ENCODE measurements around the gene DNLZ.

DNLZ gene

DNA sequence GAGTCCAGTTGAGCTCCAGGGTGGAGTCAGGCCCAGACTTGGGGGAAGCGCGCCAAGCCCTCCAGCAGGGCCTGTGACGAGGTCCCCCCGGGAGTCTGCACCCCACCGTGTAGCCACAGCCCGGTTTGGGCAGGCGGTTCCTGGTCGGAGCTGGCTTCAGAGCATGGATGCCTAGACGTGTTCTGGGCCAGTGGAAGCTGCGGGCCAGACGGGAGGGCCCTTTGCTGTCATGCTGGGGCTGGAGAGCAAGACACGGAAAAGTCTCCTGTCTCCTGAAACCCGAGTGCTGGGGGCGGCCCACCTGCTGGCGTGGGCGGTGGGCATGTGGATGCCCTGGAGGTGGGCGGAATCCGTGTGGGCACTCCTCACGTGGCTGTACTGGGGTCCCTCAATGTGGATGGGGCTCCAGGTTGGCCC lies 34.3 kb downstream of the DNLZ start:
- Histone ChIP-seq H3K4me3 (ENCODE audit: low read depth, low read length) (peak overlapping the region; percentile 97), H3K27ac (ENCODE audit: low read depth, low read length) (0 out of 2 replicates have a peak overlapping the region, but pooled peaks have one; percentile 1), H2AFZ (ENCODE audit: low read length, unreplicated experiment) (no peak overlapping the region), H3K79me2 (ENCODE audit: control insufficient read depth, insufficient read depth, low read length, unreplicated experiment) (peaks cover 46% of the 10 kb centered on the region), H3K4me1 (ENCODE audit: control insufficient read depth, insufficient read depth, low read length, unreplicated experiment) (peaks cover 27% of the 10 kb centered on the region), H3K36me3 (ENCODE audit: insufficient read depth, low read length) (no peaks in the 10 kb centered on the region), H3K27me3 (ENCODE audit: insufficient read depth, low read length) (no peaks in the 10 kb centered on the region)

DNA sequence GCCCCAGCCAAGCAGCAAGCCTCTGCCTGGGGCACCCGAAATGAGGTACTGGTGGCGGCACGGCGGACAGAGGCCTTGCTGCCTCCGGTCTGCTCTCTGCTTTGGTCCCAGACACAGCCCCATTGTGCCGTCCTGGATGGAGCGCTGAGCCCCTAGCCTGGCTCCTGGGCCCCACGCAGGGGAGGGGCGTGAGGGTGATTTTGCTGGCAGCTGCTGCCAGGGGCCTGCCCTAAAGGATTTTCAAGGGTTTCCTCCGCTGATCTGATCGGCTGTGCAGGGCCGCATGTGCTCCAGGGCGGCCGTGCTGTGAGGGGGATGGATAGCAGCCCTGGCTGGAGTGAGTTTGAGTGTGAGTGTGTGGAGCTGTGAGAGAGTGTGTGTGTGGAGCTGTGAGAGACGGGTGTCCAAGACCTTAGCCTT lies 34.9 kb downstream of the DNLZ start:
- Histone ChIP-seq H3K4me3 (ENCODE audit: low read depth, low read length) (peak overlapping the region; percentile 97), H2AFZ (ENCODE audit: low read length, unreplicated experiment) (no peak overlapping the region), H3K4me1 (ENCODE audit: control insufficient read depth, insufficient read depth, low read length, unreplicated experiment) (peaks cover 27% of the 10 kb centered on the region), H3K79me2 (ENCODE audit: control insufficient read depth, insufficient read depth, low read length, unreplicated experiment) (peaks cover 46% of the 10 kb centered on the region), H3K36me3 (ENCODE audit: insufficient read depth, low read length) (no peaks in the 10 kb centered on the region), H3K27ac (ENCODE audit: low read depth, low read length) (0 out of 2 replicates have a peak overlapping the region, but pooled peaks have one; percentile 1), H3K27me3 (ENCODE audit: insufficient read depth, low read length) (no peaks in the 10 kb centered on the region)

DNA sequence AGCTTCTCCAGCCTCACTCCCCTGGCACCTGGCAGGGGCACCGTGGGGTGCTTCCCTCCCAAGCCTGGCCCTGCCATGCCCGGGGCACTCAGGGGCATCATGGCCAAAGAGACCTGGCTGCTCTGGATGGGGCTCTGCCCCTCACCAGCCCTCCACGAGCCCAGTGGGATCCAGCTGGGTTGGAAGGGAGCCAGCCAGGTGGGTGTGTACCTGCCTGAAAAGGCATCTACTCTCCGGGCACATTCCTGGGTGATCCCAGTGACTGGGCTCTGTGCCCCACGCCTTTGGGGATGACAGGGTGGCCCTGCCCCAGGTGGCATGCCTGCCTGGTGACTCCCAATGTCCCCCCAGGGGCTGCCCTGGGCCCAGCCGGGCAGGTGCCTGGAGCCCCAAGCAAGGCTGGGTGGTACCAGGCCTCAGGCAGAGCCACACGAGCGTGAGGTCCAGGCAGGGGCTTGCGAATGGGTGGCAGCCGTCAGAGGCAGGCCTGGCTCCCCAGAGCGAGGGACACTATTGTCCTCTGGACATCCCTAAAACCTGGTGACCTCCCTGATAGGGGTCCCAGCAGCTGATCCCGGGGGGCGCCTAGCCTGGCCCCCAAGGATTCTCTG lies 35.4 kb downstream of the DNLZ start:
- Histone ChIP-seq H3K27me3 (ENCODE audit: insufficient read depth, low read length) (no peaks in the 10 kb centered on the region), H3K4me1 (ENCODE audit: control insufficient read depth, insufficient read depth, low read length, unreplicated experiment) (peaks cover 27% of the 10 kb centered on the region), H2AFZ (ENCODE audit: low read length, unreplicated experiment) (no peak overlapping the region), H3K4me3 (ENCODE audit: low read depth, low read length) (peak overlapping the region; percentile 97), H3K36me3 (ENCODE audit: insufficient read depth, low read length) (no peaks in the 10 kb centered on the region), H3K79me2 (ENCODE audit: control insufficient read depth, insufficient read depth, low read length, unreplicated experiment) (peaks cover 46% of the 10 kb centered on the region), H3K27ac (ENCODE audit: low read depth, low read length) (0 out of 2 replicates have a peak overlapping the region, but pooled peaks have one; percentile 1)

DNA sequence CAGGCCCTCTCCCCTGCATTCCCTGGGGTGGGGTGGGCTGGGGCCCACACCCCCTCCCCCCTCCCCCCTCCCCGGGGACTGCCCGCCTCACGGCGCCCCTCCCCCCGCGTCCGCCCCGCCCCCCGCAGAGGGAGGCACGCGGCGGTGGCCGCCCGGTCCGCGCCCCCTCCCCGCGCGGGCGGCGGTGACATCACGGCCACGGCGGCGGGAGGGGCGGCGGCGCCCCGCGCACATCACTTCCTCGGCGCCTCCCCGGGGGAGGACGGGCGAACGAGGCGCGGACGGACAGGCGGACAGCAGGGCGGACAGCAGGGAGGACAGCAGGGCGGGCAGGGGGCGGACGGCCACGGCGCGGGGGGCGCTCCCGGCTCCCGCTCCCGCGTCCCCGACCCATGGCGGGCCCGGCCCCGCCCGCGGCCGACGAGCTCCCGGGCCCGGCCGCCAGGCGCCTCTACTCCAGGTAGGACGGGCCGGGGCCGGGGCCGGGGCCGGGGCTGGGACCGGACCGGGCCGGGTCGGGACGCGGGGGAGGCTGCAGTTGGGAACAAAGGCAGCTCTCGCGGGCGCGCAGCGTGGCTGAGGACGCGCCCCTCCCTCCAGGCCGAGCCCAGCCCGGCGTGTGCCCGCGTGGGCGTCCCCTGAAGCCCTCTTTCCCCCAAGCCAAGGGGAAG lies 36.1 kb downstream of the DNLZ start, which contains the start of gene GPSM1:
Gene GPSM1 (plus strand): TSS at position 236 of the 671 bp plus-strand sequence. CDS start 157 bp downstream, at position 393.
- Histone ChIP-seq H3K27me3 (ENCODE audit: insufficient read depth, low read length) (no peaks in the 10 kb centered on the region), H3K36me3 (ENCODE audit: insufficient read depth, low read length) (no peaks in the 10 kb centered on the region), H3K79me2 (ENCODE audit: control insufficient read depth, insufficient read depth, low read length, unreplicated experiment) (peaks cover 45% of the 10 kb centered on the region), H3K27ac (ENCODE audit: low read depth, low read length) (peak within 1 kb of the TSS; percentile 45), H2AFZ (ENCODE audit: low read length, unreplicated experiment) (peak within 1 kb of the TSS; percentile 75), H3K4me3 (ENCODE audit: low read depth, low read length) (peak within 1 kb of the TSS; percentile 97), H3K4me1 (ENCODE audit: control insufficient read depth, insufficient read depth, low read length, unreplicated experiment) (peaks cover 27% of the 10 kb centered on the region)

DNA sequence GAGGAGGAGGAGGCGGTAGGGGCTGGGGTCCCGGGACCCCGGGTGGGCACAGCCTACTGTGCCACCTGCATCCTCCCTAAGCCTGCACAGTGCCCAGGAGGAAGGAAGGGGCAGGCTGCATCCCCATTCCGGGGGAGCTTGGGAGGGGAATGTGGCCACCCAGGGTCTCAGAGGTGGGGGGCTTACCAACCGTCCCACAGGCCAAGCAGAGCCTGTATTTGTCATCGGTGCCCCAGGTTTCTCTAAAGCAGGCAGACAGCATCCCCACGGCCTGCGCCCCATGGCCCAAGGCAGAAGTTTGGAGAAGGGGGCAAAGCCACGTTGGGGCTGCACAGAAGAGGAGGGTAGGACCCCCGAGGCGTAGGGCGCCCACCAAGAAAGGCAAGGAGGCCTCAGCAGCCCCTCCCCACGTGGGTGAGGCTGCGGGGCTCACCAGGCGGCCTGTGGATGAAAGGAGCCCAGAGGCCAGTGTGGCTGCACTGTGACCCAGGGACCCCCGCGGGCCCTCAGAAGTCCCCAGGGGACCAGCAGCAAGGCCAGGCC lies 36.7 kb downstream of the DNLZ start:
- Histone ChIP-seq H3K79me2 (ENCODE audit: control insufficient read depth, insufficient read depth, low read length, unreplicated experiment) (peaks cover 39% of the 10 kb centered on the region), H3K27me3 (ENCODE audit: insufficient read depth, low read length) (no peaks in the 10 kb centered on the region), H3K36me3 (ENCODE audit: insufficient read depth, low read length) (no peaks in the 10 kb centered on the region), H3K4me1 (ENCODE audit: control insufficient read depth, insufficient read depth, low read length, unreplicated experiment) (peaks cover 27% of the 10 kb centered on the region), H3K4me3 (ENCODE audit: low read depth, low read length) (peak overlapping the region; percentile 97), H2AFZ (ENCODE audit: low read length, unreplicated experiment) (no peak overlapping the region), H3K27ac (ENCODE audit: low read depth, low read length) (peak overlapping the region; percentile 45)

DNA sequence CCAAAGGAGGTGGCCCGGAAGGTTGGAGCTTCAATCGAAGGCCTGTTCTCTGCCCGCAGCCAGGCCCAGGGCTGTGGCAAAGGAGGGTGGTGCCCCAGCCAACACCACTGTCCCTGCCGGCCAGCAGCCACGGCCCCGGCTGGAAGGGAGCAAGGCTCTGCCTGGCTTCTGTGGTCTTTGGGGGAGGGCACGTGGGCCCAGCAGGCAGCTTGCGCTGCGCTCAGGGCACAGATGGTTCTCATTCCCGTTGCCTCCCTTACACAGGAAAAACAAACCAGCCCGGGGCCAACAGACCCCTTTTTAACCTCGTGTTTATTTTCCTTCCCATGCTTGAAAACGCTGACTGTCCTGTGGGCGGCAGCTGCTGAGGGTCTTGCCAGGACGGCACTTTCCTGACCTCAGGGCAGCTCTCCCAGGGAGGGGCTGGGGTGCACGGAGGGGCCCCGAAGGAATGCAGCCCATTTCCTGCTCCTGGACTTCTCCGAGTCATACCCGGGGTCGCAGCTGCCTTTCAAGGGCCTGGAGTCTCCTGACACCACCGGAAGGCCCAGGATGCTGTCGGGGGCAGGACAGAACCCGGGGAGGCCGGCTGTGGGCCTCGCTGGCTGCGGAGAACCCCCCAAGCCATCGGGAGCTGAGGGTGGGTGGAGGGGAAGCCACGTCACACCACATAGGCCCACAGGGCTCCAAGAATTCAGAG lies 37.3 kb downstream of the DNLZ start:
- peaks cover 27% of the 10 kb centered on the region for H3K4me1 ChIP-seq (ENCODE audit: control insufficient read depth, insufficient read depth, low read length, unreplicated experiment)
- peaks cover 34% of the 10 kb centered on the region for H3K79me2 ChIP-seq (ENCODE audit: control insufficient read depth, insufficient read depth, low read length, unreplicated experiment)
- no peaks in the 10 kb centered on the region for H3K27me3 ChIP-seq (ENCODE audit: insufficient read depth, low read length)
- peak overlapping the region; percentile 45 for H3K27ac ChIP-seq (ENCODE audit: low read depth, low read length)
- H3K4me3 ChIP-seq (ENCODE audit: low read depth, low read length): peak overlapping the region; percentile 97
- H2AFZ ChIP-seq (ENCODE audit: low read length, unreplicated experiment): peak overlapping the region; percentile 75
- H3K36me3 ChIP-seq (ENCODE audit: insufficient read depth, low read length): no peaks in the 10 kb centered on the region

DNA sequence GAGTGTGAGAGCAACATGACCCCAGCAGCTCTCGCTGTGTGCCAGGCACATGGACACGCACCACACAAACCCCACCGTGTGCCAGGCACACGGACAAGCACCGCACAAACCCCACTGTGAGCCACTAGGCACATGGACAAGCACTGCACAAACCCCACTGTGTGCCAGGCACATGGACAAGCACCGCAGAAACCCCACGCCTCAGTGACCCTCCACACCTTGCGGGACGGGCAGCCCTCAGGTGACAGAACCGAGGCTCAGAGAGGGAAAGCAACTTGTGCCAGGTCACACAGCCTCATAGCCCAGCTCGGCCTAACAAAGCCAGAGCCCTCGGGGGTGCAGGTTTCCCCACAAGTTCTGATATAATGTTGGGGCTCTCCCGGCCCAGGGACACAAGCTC lies 38.2 kb downstream of the DNLZ start:
- H3K27me3 ChIP-seq (ENCODE audit: insufficient read depth, low read length): no peaks in the 10 kb centered on the region

DNA sequence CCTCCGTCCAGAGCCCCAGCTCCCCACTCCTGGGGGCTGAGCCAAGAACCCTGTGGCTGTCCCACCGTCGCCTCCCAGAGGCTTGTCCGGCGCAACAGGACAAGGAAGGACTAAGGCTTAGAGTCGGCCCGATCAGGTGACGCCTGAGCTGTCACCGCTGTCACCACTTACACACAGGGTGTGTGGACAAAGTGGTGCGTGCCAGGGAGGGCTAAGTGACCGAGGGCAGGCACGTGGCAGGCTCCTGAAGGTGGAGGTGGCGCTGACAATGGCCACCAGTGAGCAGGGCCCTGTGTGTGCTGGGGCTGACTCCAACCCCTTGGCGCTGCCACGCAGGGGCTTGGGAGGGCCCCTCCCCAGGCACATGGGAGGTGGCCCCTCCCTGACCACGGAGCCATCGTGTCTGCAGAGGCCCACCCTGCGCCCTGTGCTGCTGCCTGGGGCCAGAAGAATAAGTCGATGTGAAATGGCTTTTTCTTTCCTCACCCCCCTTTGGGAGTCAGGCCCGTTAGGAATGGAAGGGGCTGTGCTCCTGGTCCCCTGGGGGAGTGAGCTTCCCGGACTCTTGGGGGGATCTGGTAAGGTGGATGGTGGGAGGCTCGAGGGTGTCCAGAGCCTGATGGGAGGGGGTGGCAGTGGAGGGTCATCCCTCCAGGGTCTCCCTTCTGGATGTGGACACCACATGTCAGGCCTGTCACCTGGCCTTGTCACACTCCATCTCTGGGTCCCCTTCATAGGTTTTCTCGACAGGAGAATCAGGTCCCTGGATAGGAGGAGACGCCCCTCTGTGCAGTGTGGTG lies 38.8 kb downstream of the DNLZ start:
- H3K27ac ChIP-seq (ENCODE audit: low read depth, low read length): no peak overlapping the region
- H2AFZ ChIP-seq (ENCODE audit: low read length, unreplicated experiment): no peak overlapping the region
- H3K27me3 ChIP-seq (ENCODE audit: insufficient read depth, low read length): no peaks in the 10 kb centered on the region
- H3K79me2 ChIP-seq (ENCODE audit: control insufficient read depth, insufficient read depth, low read length, unreplicated experiment): peaks cover 19% of the 10 kb centered on the region
- no peaks in the 10 kb centered on the region for H3K36me3 ChIP-seq (ENCODE audit: insufficient read depth, low read length)
- peaks cover 27% of the 10 kb centered on the region for H3K4me1 ChIP-seq (ENCODE audit: control insufficient read depth, insufficient read depth, low read length, unreplicated experiment)
- no peak overlapping the region for H3K4me3 ChIP-seq (ENCODE audit: low read depth, low read length)

More for the DNA sequence above, 38.2 kb downstream of the DNLZ start:
- Histone ChIP-seq H3K4me1 (ENCODE audit: control insufficient read depth, insufficient read depth, low read length, unreplicated experiment) (peaks cover 27% of the 10 kb centered on the region), H3K4me3 (ENCODE audit: low read depth, low read length) (no peak overlapping the region), H3K36me3 (ENCODE audit: insufficient read depth, low read length) (no peaks in the 10 kb centered on the region), H2AFZ (ENCODE audit: low read length, unreplicated experiment) (no peak overlapping the region), H3K27ac (ENCODE audit: low read depth, low read length) (no peak overlapping the region), H3K79me2 (ENCODE audit: control insufficient read depth, insufficient read depth, low read length, unreplicated experiment) (peaks cover 26% of the 10 kb centered on the region)

DNA sequence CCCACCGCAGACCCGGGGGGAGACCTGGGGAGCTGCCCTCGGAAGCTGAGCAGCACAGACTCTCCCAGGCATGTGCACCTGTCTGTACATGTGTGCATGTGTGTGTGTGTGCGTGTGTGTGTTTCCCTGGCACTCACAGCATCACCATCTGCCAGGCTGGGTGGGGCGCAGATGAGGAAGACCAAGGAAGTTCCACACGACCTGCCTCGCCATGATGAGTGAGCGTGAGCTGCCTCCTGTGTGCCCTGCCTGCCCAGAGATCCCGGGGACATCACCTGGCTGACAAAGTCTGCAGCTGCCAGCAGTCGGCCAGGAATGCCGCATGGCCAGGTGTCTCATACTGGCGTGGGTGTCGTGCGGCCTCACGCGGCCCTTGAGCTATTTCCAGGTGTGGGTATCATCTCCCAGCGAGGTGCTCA lies 40.2 kb downstream of the DNLZ start:
- H3K79me2 ChIP-seq (ENCODE audit: control insufficient read depth, insufficient read depth, low read length, unreplicated experiment): peaks cover 6% of the 10 kb centered on the region
- H3K4me1 ChIP-seq (ENCODE audit: control insufficient read depth, insufficient read depth, low read length, unreplicated experiment): peaks cover 15% of the 10 kb centered on the region
- no peak overlapping the region for H3K27ac ChIP-seq (ENCODE audit: low read depth, low read length)
- H3K36me3 ChIP-seq (ENCODE audit: insufficient read depth, low read length): no peaks in the 10 kb centered on the region
- H3K27me3 ChIP-seq (ENCODE audit: insufficient read depth, low read length): no peaks in the 10 kb centered on the region
- H3K4me3 ChIP-seq (ENCODE audit: low read depth, low read length): no peak overlapping the region
- H2AFZ ChIP-seq (ENCODE audit: low read length, unreplicated experiment): no peak overlapping the region

All from ACC112 (cell line).